ENCODE data around the gene TRIM44.

The TRIM44 gene

DNA sequence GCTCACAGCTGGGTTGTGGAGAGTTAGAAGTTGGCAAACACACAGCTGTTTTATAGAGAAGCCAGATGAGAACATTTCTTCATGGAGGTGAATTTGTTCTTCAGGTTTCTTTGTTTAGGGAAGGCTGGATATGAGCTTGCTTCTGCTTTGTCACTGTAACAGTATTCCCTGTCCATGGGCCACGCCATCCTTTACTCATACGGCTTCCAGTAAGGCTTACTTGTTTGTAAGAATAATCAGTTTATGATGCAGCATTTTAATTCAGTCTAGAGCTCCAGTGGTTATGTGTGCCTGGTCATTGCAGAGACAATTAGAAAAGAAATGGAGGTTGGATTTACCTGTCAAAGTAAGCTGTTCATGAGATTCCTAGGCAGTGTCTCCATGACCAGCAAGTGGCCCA is 131.8 kb downstream of the TRIM44 start:
- DNase-seq = no peak

DNA sequence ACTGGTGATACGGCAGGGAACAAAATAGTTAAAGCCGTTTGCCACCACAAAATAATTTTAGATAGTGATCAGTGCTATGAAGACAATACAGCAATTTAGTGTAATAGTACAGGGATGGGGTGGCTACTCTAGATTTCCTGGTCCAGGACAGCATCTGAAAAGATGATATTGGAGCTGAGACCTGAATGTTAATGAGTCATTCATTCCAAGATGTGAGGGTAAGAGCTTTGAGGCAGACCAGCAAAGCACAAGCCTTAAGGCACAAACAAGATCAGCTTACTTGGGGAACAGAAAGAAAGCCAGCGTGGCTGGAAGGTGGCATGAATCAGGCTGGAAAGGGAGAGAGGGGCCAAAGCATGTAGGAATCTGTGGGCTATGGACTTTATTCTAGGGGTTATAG is 132.3 kb downstream of the TRIM44 start:
- no peak for DNase-seq

DNA sequence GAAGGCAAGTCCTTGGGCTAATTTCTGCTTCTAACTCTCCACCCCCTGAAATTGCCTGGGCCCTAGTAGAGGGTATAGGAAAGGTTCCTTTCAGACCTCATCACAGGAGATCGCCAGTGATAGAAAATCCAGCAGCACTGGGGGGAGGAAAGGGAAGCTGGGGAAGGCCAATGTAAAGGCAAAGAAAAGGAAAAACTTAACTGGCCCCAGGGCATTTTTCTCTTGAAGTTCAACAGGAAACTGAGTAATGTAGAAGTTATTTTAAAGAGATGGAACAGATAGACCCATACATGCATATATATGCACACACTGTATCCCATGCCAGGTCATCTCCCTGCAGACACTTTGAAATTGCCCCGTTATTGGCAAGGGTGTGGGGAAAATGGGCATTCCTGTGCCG is 134.0 kb downstream of the TRIM44 start:
- DNase-seq = peak; percentile 24

DNA sequence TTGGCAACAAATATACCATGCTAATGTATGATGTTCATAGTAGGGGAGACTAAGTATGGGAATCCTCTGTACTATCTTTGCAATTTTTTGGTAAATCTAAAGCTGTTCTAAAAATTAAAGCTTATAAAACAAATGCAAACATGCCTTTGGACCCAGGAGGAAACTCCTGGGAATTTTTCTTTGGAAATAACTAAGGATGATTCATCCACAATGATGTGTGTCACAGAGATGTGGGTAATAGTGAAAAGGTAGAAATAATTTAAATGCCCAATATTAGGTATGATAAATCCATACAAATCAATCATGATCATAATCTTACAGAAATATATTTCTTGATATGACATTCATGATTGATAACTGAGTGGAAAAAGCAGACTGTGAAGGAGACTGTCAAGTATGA is 135.8 kb downstream of the TRIM44 start:
- no peak for DNase-seq

DNA sequence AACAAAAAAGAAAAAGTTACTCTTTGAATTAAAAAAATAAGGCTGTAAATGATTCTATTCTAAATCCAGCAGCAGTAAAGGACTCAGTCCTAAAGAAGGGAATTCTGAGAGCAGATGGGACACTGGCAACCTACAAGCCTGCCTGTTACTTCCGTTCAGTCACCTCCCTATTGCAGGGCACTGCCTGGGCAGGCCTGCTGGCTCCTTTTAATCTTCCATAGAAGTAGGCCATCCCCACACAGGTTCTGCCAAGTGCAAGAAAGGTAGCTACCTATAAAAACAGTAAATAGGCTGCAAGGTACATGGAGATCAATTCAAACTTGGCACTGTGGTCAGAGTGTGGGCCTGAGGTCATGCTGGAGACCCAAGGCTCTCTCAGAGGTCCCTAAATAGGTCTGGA is 136.4 kb downstream of the TRIM44 start:
- no peak for DNase-seq

DNA sequence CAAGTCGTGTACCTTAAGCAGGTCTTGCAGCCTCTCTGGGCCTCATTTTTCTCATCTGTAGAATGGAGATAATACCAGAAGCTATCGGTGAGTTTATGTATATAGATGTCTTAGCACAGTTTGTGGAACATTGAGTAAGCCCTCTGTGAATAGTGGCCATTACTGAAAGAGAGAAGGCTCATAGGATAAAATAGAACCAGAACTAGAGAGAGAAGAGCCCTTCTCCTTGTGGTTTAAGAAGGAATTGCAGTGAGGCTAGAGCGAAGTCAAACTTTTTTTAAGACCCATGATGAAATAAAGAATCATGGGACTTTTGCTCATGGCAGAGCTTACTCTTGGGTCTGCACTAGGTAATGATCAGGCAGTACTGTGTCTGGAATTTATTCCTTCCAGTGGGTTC is 137.1 kb downstream of the TRIM44 start:
- DNase-seq = no peak

DNA sequence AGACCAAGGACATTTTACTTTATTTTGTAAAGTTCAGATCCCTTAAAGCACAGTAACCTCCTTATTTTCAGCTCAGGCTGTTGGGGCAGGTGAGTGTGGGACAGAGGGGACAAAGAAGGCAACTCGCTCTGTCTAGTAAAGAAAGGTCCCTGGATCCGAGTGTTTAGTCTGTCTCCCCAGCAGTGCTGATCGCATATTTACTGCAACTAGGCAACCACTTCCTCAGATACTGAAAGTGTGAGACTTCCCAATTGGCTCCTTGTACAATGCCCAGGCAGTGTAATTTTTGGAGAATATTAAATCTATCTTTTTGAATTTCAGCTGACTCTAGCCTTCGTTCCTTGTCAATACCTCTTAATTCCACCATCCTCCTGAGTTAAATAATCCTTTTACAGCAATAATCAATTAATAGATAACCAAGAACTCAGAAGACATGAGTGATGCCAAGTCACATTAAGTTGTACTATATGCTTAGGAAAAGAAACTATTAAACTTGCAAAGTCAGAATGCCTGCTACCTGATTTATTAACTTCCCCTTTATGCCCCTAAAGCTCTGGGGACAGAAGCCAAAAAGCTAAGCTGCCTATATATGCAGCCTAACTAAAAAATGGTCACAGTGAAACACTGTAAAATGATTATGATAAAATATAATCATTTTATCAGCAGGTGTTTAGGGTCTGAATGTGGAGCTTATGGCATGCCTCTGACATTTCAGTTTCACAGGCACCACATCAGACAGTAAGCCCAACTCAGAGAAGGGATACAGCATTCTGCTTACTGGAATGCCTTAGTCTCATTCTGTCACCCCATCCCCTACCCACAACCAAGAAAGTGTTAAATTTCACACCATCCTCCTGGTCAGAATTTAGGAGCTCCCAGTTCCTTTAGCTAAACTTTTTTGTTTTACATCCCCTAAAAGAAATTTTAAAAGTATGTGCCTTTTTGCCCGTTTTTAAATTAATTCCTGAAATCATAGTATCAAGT is 138.7 kb downstream of the TRIM44 start:
- no peak for DNase-seq

DNA sequence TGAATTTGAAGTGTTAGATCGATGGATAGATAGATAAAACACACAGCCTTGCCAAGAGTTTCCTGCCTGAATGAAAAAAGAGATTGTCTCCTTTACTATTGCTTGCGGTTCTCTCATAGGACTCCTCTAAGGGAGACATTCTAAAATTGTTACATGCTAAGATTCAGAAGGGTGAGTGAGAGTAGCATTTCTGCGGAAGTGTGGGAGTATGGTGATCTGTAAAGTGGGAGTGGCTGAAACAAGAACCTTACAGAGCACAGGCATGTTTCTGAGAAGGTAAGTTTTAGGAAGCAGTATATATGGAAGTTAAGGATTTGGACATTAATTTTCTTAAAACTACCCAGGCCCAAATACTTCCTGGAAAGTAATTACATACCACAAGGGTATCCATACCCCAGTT is 139.6 kb downstream of the TRIM44 start:
- no peak for DNase-seq

DNA sequence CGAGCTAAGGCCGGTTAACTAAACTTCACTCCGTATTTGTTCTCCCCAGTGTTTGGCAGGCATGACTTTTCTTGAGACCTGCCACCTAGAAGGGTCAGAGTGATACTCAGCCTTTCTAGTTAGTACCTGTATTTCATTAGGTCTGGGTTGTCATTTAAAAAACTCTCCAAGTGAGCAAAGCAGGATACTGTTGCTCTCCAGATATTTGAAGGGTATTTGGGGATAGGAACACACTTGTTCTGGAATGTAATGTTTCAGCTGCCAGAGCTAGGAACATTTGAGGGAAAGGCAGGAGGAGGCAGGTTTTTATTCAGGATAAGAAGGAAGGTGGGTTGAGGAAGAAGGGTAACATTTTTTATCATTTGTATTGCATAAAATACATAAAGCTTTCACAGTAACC is 140.1 kb downstream of the TRIM44 start:
- no peak for DNase-seq

DNA sequence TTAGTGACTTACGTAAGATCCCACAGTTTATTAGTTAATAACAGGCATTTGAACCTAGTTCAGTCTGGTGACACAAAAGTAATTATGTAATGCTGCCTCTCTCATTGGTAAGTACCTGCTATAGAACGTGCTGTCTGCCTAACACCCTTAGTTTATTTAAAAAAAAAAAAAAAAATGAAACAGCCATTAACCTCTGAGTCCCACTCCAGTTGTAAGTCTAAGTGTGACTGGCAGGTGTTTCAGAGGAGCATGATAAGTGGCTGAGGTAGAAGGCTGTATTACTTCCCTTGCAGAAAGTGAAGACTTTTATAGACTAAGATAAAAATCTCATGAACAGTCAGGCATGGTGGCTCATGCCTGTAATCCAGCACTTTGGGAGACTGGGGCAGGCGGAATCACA is 140.5 kb downstream of the TRIM44 start:
- no peak for DNase-seq

DNA sequence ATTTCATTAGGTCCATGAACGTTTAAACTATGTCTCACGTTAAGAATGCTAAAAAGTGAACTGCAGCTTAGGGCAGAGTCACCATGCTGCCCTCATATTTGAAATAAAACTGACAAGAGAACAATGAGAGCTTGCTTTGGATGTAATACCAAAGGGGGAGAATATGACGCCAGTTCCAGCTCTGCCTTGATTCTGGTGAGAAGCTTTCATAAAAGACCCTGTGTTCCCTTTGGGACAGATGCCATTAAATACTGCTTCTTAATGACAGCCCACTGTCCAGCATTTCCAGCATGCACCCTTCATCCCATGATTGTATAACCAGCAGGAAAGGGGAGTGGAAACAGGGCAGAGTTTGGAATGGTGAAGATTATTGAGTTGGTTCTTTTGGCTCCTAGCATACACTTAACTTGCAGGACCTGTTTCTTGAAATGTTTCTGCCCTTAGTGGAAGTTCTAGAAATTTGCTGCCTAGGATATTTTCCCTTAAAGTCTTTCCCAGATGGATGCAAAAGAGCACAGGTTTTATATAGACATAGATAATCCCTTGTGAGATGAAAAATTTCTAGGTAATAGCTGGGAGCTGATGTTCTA is 142.0 kb downstream of the TRIM44 start:
- no peak for DNase-seq

DNA sequence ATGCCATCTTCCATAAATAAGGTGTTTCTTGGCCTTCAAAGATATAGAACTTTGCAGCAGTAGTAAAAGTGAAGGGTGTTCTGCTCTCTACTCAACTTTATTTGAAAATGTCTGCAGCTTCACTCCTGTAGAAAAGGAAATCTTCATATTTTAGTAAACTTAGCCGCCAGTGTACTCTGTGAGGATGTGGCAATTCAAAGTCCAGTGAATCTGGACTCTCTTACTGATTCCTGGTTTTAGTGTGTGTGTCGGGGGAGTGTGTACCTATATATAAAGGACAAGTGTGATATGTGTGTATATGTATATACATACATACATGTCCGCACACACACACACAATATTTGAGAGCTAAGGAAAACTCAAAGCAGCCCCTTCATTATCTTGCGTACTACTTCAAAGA is 147.0 kb downstream of the TRIM44 start:
- no peak for DNase-seq

DNA sequence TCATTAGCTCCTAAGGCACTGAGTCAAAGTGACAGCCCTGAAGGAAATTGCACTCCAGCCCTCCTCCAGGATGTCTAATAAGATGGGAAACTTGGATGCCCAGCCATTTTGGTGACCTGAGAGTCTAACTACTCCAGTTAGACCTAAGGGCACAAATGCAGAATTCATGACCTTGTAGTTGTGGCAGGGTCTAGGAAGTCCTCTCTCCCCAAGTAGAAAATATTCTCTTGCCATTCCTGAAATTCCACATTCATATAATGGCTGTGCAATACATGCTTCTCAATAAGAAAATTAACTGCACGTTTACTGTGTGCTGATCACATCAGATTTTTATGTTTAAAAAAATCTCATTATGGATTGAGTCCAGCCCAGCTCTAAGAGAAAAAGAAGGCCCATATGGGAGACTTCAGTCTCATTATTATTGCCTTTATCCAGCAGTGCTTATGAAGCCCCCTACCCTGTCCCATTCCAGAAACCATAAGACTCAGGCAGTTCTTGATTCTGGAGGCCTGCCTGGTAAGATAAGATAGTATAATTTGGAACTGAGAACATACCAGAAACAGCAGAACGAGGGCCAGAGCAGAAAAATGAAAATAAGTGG is 147.6 kb downstream of the TRIM44 start:
- no peak for DNase-seq

DNA sequence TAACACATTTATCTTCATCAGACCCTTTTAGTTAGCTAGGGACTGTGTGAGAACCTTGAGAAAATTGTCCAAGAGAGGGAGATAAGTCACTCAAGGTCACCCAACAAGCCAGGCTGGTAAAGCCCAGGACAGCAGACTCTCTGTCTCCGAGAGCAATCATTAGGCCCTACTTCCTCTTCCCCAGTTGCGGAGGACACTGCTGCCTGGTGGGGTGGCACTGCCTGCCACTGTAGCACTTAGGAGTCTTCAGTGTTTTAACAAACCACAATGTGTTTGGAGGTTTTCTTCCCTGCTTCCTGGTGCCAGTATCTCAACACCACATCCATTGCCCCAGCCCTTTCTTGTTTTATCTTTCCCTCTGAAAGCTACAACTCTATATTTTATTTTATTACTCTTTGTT is 149.2 kb downstream of the TRIM44 start:
- no peak for DNase-seq

DNA sequence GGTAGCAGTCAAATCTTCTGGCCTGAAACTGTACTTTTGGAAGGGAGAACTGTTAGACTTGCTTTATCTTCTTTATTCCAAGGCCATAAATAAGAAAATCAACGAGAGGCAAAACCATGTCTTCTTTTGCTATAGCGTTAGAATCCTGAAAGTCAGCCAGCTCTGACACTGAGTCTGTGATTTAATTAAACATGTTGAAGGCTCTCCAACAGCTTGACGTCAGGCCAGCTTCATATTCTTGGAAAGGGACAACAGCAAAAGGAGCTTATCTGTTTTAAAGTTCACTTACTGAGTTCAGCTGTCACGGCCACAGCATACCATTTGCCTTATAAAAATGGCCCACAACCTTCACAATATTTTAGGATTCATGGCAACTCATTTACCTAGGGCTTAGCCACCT is 150.3 kb downstream of the TRIM44 start:
- DNase-seq = no peak

DNA sequence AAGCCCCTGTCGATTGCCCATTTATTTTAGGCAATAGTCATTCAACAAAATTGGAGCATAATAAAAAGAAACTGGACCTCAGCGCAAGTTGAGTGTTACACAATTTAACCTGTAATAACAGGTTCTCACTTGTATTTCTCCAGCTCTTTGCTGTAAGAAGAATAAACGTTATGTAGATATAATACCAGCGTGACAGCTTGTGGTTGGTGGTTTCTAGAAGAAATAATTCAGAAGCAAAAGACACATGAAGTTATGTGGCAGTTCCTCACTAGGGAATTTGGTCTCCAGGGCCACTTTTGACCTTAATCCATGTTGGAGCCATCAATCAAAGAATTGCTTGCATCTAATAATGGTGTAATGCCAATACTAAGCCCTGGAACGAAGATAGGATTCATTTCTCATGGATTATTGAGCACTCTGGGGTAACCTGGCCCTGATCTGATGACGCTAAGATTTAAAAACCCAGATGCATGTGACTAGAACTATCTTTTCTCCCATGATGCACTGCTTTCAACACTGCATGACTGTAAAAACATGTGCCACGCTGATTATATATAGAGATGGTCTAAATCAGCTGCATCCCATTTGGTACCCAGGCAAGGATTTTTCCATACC is 151.6 kb downstream of the TRIM44 start:
- DNase-seq = no peak

DNA sequence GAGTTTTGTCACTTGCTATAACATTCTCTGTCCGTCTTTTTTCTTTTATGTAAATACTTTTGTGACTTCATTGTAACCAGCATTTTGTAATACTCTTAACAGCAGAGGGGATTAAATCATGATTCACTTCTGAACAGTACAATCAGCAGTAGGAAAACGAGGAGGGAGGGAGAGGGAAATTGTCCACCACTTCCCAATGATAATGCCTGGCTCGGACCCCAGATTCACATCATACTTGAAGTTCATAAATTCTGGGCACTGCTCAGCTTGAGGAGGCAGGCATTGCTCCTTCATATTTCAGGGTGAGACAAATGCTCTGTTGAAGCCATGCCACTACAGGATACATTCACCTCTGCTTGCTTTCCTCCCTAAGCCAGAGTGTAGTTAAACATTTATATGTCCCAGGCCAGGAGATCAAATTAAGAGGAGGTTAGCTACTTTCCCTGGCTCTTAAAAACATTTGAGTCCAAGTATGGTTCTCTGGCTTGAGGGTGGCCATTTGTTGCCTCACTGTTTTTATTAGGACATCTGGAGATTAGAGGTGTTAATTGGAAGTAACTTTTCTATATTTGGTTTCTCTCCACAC is 152.2 kb downstream of the TRIM44 start:
- DNase-seq = no peak

DNA sequence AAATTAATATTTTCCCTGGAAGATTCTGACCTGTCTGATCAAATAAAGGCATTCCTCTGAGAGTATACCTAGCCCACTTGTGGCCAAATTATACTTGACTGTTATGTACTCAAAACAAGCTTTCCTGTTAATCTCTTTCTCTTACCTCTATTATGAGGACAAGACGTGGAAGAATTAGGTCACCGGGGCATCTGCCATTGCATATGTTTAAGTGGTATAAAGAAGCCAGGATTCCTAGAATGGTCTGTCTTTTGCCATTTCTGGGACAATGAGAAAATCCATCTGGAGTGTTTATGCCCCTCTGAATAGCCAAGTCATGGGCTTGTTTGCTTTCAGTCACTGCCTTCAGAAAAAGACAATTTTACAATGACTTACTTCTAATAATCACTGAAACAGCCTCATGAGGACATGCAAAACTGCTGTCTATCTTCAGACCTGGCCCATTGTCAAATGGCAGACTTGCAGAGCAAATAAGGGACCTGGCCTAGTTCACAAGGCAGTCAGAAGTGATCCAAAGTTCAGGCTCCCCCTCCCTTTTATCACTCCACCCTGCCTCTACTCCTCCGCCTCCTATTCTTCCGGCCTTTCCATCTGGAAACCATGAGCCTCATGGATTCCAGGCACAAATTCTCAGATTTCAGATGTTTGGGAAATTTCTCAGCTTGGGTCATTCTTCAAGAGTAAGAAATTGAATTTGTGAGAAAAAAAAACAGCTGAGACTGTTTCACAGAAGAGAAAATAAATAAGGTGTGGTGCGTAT is 153.2 kb downstream of the TRIM44 start:
- DNase-seq = no peak

DNA sequence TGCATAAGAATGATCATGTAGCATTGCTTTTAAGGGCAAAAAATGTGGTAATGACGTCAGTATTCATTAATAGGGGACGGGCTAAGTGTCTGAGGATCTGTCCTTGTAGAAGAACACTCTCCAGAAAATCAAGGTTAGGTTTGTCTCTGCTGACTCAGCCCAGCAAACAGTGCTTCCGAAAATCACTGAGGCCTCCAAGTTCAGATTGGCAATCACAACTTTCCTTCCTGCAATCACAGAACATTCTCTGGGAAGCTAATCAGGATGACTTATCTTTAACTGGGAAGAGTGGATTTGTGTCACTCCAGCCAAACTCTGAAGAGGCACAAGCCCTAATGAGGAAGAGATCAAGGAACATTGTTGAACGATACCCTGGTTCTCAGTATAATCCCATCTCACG is 158.0 kb downstream of the TRIM44 start:
- DNase-seq = no peak

DNA sequence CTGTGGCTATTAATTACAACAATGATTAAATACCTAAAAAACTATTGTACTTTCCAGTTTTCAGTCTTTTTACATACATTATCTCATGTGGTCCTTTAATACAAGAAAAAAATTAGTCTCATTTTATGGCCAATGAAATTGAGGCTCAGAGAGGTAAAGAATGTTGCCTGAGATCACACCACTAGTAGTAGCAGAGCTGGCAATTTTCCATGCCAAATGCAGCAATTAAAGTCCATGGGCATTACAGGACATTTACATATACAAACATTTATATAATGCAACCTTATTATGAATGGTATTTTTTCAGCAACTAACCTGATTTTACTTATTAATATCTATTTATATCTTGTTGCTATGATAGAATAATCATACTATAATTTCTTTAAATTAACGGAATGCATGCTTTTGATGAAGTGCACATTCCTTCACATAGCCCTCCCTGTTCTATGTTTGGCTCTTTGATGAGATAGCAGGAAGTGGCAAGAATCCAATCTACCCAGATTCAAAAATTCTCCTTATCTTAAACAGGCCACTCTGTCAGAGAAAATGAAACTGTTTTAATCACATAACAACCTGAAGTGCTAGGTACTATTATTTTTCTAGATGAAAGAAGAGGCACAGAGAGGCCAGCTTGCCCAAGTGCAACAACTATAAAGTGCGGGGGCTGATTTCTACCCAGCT is 160.4 kb downstream of the TRIM44 start:
- DNase-seq = no peak

DNA sequence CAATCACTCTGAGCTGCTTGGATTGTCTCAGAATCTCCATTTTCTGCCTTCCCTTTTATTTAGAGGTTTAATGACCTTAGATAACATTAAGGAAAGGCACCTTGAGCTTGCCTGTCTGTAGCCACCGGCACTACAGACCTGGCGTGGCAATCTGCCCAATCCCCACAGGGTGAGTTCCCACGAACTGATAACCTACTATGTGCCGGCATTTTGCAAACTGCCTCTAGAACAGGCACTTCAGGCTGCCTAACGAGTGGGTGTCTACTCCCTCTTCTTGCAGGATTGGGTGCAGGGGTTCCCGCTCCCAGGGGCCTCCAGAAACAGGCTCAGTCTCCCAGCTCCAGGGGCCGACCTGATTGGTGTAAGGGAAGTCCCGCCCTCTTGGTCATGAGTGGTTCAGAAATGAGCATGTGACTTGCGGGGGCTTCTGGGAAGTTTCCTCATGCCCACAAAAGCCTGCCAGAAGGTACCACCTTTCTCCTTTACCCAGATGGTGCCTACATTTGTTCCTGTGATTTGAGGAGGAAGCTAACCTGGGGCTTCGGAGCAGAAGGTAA is 161.2 kb downstream of the TRIM44 start:
- DNase-seq = no peak

DNA sequence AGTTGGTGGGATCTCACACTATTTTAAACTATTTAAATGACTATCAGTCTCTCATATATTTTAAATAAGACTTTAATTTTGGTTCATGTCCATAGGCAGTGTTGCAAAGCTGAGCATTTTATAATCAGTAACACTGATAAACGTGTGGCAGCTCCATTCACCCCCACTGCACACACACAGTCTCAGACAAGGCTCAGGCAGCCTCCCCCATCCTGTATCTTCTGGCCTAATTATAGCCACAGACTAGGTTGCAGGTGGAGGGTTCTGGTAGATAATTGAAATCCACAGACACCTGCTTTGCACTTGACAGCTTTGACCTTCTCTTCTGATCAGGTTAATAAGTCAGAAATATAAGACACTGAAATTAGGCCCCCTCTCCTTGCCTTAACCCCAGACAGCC is 162.8 kb downstream of the TRIM44 start:
- no peak for DNase-seq

Data from 8988T (cell line).